Effector CD8-positive, alpha-beta T cell (primary cell): ENCODE results near the gene TMPRSS6.
A peak's percentile ranks its signal among the peaks of the same experiment; 100 is the strongest.

Source experiments
- DNase-seq: peaks from one replicate; lab custom pipeline; 2025; lab: John Stamatoyannopoulos, UW

TMPRSS6 gene

GRCh38 chr22:37028692-37029674 lies 80.5 kb downstream of the TMPRSS6 start:
- no peak for DNase-seq

- no peak for DNase-seq
Measured at GRCh38 chr22:37027556-37027955, 82.0 kb downstream of the TMPRSS6 start.

- no peak for DNase-seq
Measured at GRCh38 chr22:37026325-37026724, 83.2 kb downstream of the TMPRSS6 start.

- DNase-seq = no peak
Measured at GRCh38 chr22:37025500-37026070, 83.9 kb downstream of the TMPRSS6 start.

- no peak for DNase-seq
Measured at GRCh38 chr22:37024339-37025157, 85.0 kb downstream of the TMPRSS6 start.

GRCh38 chr22:37023743-37024338 lies 85.7 kb downstream of the TMPRSS6 start:
- DNase-seq = no peak

GRCh38 chr22:37022483-37023337 lies 86.8 kb downstream of the TMPRSS6 start:
- DNase-seq = no peak

GRCh38 chr22:37021710-37022482 lies 87.6 kb downstream of the TMPRSS6 start:
- peak; percentile 31 for DNase-seq

GRCh38 chr22:37021041-37021440 lies 88.5 kb downstream of the TMPRSS6 start:
- no peak for DNase-seq

- DNase-seq = no peak
Measured at GRCh38 chr22:37020192-37020479, 89.4 kb downstream of the TMPRSS6 start.

- no peak for DNase-seq
Measured at GRCh38 chr22:37019309-37020191, 90.0 kb downstream of the TMPRSS6 start, which contains the start of the genes MPST and TST. Gene MPST, plus strand, starts transcription at chr22:37019742. Its CDS starts 95 bp downstream, at chr22:37019837. Gene TST, minus strand, starts transcription at chr22:37019447. Its CDS starts 715 bp downstream, at chr22:37018732.

GRCh38 chr22:37018815-37019308 lies 90.7 kb downstream of the TMPRSS6 start:
- DNase-seq = no peak

- DNase-seq = no peak
Measured at GRCh38 chr22:37018086-37018814, 91.3 kb downstream of the TMPRSS6 start.

- DNase-seq = no peak
Measured at GRCh38 chr22:37017356-37017755, 92.2 kb downstream of the TMPRSS6 start.

- no peak for DNase-seq
Measured at GRCh38 chr22:37016134-37016910, 93.2 kb downstream of the TMPRSS6 start.

GRCh38 chr22:37015587-37015878 lies 94.0 kb downstream of the TMPRSS6 start:
- no peak for DNase-seq
